ENCODE measurements around the gene PRICKLE2.

DNA sequence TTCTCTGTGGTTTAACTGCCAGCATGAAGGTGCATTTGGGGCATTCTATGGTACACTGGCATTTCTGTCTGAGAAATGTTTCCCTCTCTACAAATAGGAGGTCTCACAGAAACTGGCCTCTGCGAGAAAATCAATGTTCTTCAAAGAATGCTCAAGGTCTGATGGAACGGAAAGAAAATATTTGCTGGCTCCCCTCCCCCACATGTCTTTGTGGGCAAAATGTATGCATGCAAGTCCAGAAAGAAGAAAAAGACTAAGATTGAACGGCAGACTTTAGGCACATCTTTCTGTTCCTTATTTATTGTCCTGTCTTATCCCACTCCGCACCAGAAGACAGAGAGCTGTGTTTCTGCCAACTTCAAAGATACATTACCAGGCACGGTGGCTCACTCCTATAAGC lies 118.1 kb downstream of the PRICKLE2 start:
- TF ChIP-seq CTCF (IDR thresholded peaks at IDR 0.05; ENCODE audit: extremely low read depth in 1 of 2, insufficient read depth in 1 of 2, low read depth in 1 of 2, low read length in 2 of 2) (no peak), POLR2A (IDR thresholded peaks at IDR 0.05; ENCODE audit: low read depth, low read length) (no peak), EZH2 (IDR thresholded peaks at IDR 0.05; ENCODE audit: borderline replicate concordance, low read depth, low read length, severe bottlenecking) (no peak), POLR2AphosphoS5 (IDR thresholded peaks at IDR 0.05; ENCODE audit: insufficient read depth, low read depth, low read length) (no peak), JUN (IDR thresholded peaks at IDR 0.05; ENCODE audit: borderline replicate concordance, insufficient read depth, insufficient read length, low read depth) (no peak), GATA2 (IDR thresholded peaks at IDR 0.05; ENCODE audit: insufficient read depth, insufficient read length, low read depth, low read length) (no peak), MAX (IDR thresholded peaks at IDR 0.05; ENCODE audit: insufficient read depth, insufficient read length) (no peak), MYC (IDR thresholded peaks at IDR 0.05; ENCODE audit: low read depth, low read length) (no peak), FOS (IDR thresholded peaks at IDR 0.05; ENCODE audit: borderline replicate concordance, insufficient read depth, low read length) (no peak)
